IPS-11a (cell line): Measurements from ENCODE around the gene DARS2.
"Not testable (repeated sequence)": the region's sequence is repeated elsewhere in the genome, so short reads cannot be mapped to it uniquely, and the experiment has no call there.

Source experiments
- H3K4me3 ChIP-seq: one replicate; pipeline ENCODE4 v1.5.1; 2013; ENCODE audit warnings: low read depth, low read length, control low read depth

The DARS2 gene

DNA sequence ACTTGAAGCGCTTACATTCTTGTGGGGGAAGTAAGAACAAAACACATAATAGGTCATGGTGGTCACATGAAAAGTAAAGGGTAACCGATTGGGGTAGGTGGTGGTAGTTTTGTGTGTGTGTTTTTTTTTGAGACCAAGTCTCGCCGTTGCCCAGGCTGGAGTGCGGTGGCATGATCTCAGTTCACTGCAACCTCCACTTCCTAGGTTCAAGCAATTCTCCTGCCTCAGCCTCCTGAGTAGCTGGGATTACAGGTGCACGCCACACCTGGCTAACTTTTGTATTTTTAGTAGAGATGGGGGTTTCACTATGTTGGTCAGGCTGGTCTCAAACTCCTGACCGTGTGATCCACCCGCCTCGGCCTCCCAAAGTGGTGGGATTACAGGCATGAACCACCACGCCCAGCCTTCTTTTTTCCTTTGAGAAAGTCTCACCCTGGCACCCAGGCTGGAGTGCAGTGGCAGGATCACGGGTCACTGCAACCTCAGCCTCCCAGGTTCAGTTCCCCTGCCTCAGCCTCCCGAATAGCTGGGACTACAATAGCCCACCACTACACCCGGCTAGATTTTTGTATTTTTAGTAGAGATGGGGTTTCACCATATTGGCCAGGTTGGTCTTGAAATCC, 37.8 kb downstream of the DARS2 start:
- not testable (repeated sequence) for H3K4me3 ChIP-seq

DNA sequence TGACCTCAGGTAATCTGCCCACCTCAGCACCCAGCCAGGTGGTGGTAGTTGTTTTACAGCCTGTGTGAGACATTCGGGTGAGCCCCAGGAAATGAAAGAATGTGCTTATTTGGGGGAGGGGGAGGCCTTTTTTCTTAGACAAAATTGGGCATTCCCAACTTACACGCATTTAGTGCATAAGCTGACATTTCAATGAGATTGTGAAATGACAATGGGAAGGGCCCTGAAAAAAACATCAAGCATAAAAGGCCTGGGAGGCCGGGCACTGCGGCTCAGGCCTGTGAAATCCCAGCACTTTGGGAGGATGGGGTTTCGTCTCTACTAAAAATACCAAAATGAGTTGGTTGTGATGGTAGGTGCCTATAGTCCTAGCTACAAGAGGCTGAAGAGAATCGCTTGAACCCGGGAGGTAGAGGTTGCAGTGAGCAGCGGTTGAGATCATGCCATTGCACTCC, 38.3 kb downstream of the DARS2 start:
- no peak overlapping the region for H3K4me3 ChIP-seq

DNA sequence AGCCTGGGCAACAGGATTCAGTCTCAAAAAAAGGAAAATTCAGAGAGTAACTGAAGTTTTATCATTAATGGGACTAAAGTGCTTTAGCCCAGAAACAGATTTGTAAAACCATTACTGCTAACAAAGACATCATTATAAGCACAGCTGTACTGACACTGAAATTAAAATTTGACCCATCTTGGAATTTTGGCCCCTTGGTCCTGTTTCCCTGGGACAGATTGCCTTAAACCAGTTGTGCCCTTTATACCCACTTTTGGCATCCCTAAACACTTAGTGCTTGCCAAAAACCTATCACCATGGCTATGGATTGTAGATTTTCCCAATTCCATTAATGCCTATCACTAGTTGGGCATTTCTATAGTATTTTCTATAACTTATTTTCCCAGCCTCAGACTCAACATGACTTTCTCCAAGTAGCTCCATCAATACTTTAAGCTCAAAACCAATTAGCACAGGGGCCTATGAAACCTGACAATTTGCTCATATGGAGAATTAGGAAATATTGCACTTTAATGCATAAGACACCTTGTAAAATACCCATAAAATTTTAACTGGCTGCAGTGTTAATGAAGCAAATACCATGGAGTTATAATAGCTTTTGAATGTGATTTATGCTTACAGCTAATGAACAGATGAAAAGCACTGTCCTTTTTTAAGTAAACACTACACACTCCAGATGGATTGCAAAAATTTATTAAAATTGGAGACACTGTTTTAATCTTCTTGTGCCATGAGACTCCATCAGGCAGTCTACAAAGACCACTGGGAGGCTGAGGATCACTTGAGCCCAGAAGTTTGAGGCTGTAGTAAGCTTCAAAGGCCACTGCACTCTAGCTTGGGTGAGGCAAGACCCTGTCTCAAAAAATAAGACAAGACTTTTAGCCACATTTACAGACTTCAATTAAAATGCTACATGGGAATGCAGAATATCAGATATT, 39.0 kb downstream of the DARS2 start:
- H3K4me3 ChIP-seq: no peak overlapping the region

DNA sequence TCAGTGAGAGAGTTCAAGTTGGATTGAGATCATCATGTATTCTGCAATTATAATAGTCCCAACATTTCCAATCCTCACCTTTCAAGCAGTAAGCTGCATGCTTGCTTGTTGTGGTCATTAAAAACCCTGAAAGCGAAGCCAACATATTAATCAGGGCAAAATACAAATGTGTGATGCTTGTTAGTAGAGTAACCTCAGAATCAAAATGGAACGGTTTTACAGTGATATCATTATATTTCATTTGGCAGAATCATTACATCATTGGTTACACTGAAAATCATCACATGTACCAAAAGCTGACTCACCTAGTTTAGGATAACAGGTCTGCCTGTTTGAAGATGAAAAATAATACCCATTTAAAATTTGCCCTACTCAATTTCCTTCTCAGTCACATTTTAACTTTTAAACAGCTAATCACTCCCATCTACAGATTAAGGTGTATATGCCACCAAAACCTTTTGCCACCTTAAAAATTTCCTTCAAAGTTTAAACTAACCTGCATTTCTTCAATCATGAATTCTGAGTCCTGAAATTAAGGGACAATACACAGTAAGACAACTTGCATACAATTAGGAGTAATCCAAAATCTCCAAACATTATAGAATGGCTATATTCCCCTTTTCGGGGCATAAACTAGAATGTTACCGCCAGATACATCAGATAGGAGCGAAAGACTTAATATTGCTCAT, 39.9 kb downstream of the DARS2 start:
- H3K4me3 ChIP-seq: peak overlapping the region; percentile 27

DNA sequence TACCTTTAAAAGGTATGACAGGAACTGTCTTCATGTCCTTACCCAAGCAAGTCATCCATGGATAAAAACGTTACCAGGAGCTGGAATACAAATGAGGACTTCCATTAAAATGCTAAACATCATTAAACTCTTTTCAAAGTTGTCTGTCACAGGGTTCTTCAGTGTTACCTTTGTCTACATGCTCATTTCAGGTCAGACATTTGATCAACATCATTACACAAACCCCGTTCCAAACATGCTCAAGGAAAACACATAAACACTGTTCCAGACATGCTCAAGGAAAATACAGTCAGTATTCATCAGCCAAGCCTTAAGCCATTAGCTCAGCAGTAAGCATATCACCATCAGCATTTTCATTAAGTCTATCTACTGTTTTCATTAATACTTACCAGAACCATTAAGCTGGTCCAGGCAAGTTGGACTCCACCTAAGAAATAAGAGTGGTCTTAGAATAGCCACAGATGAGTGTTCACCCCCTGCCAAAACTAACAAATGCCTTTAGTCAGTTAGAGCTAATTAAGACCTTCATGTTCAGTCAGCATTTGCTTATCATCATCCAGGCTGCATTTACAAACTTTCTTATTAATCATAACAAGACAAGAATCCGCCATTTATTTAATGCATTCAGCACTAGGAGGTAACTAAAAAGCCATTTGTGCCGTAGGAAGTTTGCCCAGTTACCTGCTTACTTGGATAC, 41.1 kb downstream of the DARS2 start:
- H3K4me3 ChIP-seq: peak overlapping the region; percentile 99

DNA sequence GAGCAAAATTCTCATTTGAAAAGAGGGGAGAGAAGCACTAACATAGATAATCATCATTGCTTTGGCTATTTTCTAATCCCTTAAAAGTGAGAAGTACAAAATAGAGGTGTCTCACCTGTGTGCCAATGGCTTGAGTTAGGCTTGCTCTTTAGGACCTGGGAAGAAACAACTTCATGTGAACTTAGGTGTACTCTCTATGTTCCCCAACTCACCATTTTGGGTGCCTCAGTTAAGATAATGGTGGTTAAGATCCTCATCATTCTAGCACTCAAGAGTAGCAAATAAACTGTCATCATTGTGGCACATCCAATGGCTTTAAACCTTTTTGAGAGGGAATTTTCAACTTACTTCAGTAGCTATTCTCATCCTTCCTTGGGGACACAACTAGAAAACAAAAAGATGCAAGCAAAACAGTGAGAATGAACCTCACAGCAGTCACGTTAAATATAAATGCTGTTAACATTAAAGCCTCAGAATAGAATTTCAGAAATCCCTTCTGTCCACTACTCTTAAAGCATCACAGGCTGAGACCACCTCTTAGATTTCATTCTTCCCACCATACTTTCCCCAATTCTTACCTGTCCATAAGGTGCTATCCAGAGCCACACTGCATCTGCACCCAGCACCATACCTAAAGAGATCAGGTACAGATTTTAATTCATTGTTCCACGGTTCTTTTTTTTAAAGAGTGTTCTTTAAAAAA, 42.1 kb downstream of the DARS2 start:
- H3K4me3 ChIP-seq: peak overlapping the region; percentile 99

DNA sequence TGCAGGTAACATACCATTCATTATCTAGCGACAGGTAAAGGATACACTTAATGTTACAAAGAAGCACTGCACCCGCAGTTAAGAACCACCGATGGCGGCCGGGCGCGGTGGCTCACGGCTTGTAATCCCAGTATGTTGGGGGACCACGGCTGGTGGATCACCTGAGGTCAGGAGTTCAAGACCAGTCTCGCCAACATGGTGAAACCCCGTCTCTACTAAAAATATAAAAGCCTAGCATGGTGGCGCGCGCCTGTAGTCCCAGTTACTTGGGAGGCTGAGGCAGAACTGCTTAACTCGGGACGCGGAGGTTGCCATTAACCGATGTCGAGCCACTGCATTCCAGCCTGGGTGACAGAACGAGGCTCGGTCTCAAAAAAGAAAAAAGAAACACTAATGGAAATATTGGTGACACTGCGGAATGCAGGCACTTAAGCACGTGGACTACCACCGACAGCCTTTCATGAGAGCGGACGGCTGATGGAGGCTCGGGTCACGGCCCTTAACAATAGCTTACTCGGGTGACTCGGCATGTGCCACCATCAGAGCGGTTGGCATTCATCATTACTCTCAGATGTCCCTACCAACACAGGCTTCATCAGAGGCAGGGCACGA, 42.8 kb downstream of the DARS2 start:
- peak overlapping the region; percentile 99 for H3K4me3 ChIP-seq

DNA sequence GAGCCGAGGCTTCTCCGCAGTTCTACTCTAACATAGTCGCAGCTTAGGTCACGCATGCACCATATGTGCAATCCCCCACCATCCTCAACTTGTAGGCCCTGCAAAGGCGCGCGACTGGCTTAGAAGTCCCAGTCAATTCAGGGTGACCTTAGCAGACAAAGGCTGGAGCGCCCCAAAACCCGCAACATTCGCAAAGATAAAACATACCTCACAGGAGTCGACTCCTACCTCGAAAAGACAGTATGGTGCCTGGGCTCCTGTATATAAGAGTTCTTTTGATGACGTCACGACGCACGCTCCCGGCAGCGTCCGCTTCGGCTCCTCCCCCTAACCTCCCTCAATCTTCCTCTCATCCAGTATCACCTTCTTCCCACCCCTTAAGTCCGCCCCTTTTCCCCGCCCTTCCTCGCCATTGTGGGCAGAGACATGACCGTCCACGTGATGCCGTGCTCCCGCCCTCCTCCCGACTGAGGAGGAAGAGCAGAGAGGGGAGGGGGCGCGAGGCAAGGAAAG, 43.3 kb downstream of the DARS2 start, which contains the start of gene GAS5:
TSS of gene GAS5 (minus strand) at position 237 of the 513 bp plus-strand sequence.
- H3K4me3 ChIP-seq: peak within 1 kb of the TSS; percentile 99

DNA sequence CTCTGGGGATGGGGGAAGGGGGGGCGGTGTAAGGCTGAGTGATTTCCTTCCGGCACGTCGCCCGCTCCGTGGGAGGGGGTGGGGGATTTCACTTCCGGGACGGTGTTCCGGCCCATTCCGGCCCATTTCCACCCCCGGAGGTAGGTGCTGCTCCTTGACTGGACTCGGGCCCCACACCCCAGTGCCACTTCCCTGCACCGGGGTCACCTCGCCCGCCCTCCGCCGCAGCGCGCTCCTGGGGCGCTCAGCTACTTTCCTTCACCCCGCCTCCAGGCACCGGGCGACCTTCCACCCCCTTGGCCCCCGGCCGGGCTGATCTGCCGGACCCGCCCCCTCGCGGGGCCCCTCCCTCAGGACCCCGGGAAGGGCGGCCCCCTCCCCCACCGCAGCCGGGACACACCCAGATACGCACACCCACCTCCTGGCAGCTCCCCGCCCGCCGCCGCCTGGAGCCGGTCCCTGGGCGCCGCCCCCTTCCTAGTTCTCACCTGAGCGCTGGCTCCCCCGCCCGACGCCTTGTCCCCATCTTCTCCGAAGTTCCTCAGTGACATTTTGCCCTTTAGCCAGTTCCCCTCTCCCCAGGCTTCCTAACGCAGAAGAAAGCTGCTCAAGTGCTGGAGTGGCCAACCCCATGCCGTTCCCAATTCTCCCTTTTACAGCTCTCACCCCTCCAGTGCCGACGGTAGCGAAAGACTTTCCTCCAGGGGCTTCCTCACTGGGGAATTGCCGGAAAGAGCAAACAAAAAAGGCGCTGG, 44.0 kb downstream of the DARS2 start, which contains the start of gene ZBTB37:
TSS of gene ZBTB37 (plus strand) at position 115 of the 755 bp plus-strand sequence. CDS start 1,846 bp downstream, outside the sequence.
- peak within 1 kb of the TSS; percentile 99 for H3K4me3 ChIP-seq

DNA sequence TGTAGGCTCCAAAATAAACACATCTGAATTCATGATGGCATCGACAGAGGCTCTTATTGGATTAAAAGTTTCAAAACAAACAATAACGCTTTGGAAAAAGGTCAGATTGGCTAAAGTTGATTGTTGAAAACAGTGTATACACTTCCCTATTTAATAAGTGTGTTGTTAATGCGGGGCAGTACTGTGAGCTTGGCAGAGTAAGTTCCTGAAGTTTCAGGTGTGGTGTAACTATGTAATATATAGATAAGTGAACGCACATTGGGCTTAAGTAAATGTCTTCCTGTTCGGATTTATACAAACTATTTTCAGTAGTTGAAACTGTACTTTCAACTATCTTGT, 44.5 kb downstream of the DARS2 start:
- H3K4me3 ChIP-seq: peak overlapping the region; percentile 44

DNA sequence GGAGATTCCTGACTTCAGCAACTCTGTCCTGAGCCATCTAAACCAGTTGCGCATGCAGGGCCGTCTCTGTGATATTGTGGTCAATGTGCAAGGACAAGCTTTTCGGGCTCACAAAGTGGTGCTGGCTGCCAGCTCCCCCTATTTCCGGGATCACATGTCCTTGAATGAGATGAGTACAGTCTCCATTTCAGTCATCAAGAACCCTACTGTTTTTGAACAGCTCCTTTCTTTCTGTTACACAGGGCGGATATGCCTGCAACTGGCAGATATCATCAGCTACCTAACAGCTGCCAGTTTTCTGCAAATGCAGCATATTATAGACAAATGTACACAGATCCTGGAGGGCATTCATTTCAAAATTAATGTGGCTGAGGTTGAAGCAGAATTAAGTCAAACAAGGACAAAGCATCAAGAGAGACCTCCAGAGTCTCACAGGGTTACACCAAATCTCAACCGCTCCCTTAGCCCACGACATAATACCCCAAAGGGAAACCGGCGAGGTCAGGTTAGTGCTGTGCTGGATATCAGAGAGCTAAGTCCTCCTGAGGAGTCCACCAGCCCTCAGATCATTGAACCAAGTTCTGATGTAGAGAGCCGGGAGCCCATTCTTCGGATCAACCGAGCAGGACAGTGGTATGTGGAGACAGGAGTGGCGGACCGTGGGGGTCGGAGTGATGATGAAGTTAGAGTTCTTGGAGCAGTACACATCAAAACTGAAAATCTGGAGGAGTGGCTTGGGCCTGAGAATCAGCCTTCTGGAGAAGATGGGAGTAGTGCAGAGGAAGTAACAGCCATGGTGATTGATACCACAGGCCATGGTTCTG, 46.0 kb downstream of the DARS2 start:
- H3K4me3 ChIP-seq: no peak overlapping the region

DNA sequence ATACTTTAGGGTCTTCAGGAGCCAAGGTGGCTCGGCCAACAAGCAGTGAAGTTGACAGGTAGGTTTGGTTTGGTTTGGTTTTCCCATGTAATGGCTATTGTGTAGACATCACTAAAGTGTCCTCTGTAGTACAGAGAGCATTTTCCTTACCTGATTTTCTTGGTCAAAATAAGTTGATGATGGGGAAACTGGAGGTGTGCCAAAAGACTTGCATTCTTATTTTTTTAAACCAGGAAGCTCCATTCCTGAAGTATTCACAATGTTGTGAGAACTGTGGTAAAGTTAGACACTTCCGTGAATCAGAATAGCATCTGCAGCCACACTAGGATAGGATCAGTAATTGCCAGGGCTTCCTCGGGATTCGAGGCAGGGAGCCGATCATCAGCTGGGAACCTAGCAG, 46.6 kb downstream of the DARS2 start:
- no peak overlapping the region for H3K4me3 ChIP-seq

DNA sequence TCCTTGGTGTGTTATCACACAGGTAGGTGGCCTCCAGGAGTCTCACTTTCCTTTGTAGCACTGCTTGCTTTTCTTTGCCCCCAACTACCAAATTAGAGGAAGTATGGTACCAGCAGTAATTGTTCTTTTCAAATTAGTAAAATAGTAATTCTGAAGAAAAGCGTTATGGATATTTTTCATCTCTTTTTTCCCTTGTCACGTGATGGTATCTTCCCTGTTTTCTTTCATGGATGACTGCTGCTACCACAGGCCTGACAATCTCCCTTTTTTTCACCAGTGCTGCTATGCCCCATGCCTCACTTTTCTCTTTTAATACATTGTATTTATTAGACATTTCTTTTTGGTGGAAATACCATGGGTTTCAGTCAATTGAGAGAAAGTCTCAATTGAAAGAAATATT, 47.0 kb downstream of the DARS2 start:
- H3K4me3 ChIP-seq: no peak overlapping the region

DNA sequence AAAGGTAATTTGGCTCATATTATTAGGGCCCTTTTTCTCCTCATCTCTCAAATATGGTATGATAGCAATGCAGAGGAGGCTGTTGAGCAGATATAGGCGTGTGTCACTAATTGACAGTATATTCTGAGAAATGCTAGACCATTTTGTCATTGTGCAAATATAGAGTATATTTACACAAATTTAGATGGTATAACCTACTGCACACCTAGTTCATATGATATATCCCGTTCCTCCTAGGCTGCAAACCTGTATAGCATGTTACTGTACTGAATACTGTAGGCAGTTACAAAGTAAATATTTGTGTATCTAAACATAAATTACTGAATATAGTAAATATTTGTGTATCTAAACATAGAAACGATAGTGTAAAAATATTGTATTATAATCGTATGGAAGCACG, 52.3 kb downstream of the DARS2 start:
- H3K4me3 ChIP-seq: no peak overlapping the region

DNA sequence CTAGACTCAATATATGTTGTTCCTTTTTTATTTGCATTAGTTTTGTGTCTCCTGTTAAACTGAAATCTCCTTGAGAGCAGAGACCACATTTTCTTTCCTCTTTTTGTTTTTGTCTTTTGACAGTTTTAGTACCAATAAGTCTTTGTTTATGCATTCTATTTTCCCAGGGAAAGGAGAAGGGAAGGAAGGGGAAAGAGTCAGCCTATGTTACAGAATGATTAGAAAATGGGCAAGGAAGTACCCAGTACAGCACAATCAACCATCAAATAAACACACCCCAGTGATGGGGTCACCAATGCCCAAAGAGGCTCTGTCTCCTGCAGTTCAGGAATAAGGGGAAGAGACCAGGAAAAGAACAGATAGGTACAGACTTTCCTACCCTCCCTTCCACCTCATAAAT, 53.8 kb downstream of the DARS2 start:
- no peak overlapping the region for H3K4me3 ChIP-seq

DNA sequence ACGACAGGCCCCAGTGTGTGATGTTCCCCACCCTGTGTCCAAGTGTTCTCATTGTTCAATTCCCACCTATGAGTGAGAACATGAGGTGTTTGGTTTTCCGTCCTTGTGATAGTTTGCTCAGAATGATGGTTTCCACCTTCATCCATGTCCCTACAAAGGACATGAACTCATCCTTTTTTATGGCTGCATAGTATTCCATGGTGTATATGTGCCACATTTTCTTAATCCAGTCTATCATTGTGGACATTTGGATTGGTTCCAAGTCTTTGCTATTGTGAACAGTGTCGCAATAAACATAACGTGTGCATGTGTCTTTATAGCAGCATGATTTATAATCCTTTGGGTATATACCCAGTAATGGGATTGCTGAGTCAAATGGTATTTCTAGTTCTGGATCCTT, 56.6 kb downstream of the DARS2 start:
- not testable (repeated sequence) for H3K4me3 ChIP-seq

DNA sequence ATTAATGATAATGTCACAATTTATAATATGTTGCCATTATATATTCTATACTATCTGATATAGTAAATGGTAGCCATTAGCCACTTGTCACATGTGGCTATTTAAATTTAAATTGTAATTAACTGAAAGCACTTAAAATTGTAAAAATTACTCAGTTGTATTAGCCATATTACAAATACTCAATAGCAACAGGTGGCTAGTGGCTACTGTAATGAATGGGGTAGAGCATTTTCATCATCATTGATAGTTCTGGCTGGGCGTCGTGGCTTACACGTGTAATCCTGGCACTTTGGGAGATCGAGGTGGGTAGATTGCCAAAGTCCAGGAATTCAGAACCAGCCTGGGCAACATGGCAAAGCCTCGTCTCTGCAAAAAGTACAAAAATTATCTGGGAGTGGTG, 60.2 kb downstream of the DARS2 start:
- H3K4me3 ChIP-seq: no peak overlapping the region
